Ishikawa (cell line): Measurements from ENCODE around the gene CBX1.

Source experiments
- CEBPB ChIP-seq: IDR thresholded peaks from 2 replicates; pipeline ENCODE4 v1.6.1; 2012
- CREB1 ChIP-seq: IDR thresholded peaks from 2 replicates; pipeline ENCODE4 v1.6.1; 2012; ENCODE audit warnings: low read depth
- EGR1 ChIP-seq: IDR thresholded peaks from 2 replicates; pipeline ENCODE4 v1.6.1; 2012
- EP300 ChIP-seq: IDR thresholded peaks from 2 replicates; pipeline ENCODE4 v1.6.1; 2012; ENCODE audit warnings: borderline replicate concordance
- FOXM1 ChIP-seq: IDR thresholded peaks from 2 replicates; pipeline ENCODE4 v1.6.1; 2012; ENCODE audit warnings: low read depth, borderline replicate concordance
- NFIC ChIP-seq: IDR thresholded peaks from 2 replicates; pipeline ENCODE4 v1.6.1; 2012
- RAD21 ChIP-seq: IDR thresholded peaks from 2 replicates; pipeline ENCODE4 v1.6.1; 2012; ENCODE audit warnings: low read depth
- TAF1 ChIP-seq: IDR thresholded peaks from 2 replicates; pipeline ENCODE4 v1.6.1; 2012; ENCODE audit warnings: low read depth, mild to moderate bottlenecking
- TCF12 ChIP-seq: IDR thresholded peaks from 2 replicates; pipeline ENCODE4 v1.6.1; 2012; ENCODE audit warnings: low read depth
- TEAD4 ChIP-seq: IDR thresholded peaks from 2 replicates; pipeline ENCODE4 v1.6.1; 2012
- YY1 ChIP-seq: IDR thresholded peaks from 2 replicates; pipeline ENCODE4 v1.6.1; 2012; ENCODE audit warnings: low read depth
- ZBTB7A ChIP-seq: IDR thresholded peaks from 2 replicates; pipeline ENCODE4 v1.6.1; 2012; ENCODE audit warnings: low read depth
- TF ChIP-seq, protein P1 (sequence below): IDR thresholded peaks from 2 replicates; pipeline ENCODE4 v1.6.1; 2012
- TF ChIP-seq, protein P2 (sequence below): IDR thresholded peaks from 2 replicates; pipeline ENCODE4 v1.6.1; 2012
- TF ChIP-seq, protein P3 (sequence below): IDR thresholded peaks from 2 replicates; pipeline ENCODE4 v1.6.1; 2012; ENCODE audit warnings: low read depth, mild to moderate bottlenecking

Gene CBX1

DNA sequence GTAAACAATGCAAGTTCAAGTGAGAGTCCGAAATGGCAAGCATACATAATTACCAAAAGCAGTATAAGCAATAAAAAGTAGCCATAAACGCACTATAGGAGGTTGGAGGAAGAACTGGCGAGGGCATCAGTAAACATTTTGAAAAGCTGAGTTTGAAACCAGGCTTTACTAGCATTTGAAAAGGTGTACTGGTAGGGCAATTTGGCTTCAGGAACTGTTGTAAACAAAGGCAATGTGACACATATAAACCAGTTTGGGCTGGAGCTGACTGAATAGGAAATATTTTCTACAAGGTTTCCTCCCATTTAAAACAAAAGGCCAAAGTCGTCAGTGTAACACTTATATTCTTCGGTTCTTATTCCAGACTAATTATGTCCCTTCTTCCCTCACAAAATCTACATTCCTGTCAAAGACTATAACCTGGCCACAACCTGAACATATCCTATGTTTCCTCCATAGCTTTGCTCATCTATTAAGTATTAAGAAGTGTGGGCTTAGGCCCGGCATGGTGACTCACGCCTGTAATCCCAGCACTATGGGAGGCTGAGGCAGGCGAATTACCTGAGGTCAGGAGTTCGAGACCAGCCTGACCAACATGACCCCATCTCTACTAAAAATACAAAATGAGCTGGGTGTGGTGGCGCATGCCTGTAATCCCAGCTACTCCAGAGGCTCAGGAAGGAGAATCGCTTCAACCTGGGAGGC is 7.8 kb downstream of the CBX1 start:
- TF ChIP-seq TCF12 = no peak
- no peak for TF ChIP-seq RAD21
- TF ChIP-seq, protein P1, sequence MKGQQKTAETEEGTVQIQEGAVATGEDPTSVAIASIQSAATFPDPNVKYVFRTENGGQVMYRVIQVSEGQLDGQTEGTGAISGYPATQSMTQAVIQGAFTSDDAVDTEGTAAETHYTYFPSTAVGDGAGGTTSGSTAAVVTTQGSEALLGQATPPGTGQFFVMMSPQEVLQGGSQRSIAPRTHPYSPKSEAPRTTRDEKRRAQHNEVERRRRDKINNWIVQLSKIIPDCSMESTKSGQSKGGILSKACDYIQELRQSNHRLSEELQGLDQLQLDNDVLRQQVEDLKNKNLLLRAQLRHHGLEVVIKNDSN = no peak
- no peak for TF ChIP-seq CEBPB
- TF ChIP-seq NFIC = no peak
- TF ChIP-seq ZBTB7A = no peak
- no peak for TF ChIP-seq CREB1
- no peak for TF ChIP-seq YY1
- TF ChIP-seq TAF1 = no peak
- TF ChIP-seq EGR1 = no peak
- TF ChIP-seq FOXM1 = no peak
- TF ChIP-seq EP300 = no peak

DNA sequence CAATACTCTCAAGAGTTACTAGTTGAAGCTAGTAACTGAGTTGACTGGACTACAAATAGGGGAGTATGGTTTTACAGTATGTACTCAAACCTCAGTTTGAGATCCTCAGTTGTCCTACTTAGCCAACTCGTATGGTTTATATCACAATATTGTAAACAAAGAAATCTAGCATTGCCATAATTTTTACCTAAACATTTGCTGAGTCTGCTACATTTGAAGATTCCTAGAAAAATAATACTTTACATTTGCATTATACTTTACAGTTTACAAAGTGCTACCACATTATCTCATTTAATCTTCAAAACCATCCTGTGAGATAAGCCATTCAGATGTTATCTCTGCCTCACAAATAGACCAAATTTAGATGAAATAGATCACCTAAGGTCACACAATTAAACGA is 16.3 kb downstream of the CBX1 start:
- TF ChIP-seq EP300 (no peak), TAF1 (no peak), NFIC (no peak), FOXM1 (no peak), CREB1 (no peak), RAD21 (no peak), CEBPB (no peak), TEAD4 (no peak), EGR1 (no peak), ZBTB7A (no peak), TCF12 (no peak), YY1 (no peak)
- TF ChIP-seq, protein P1 = no peak
- TF ChIP-seq, protein P2, sequence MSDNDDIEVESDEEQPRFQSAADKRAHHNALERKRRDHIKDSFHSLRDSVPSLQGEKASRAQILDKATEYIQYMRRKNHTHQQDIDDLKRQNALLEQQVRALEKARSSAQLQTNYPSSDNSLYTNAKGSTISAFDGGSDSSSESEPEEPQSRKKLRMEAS = no peak
- TF ChIP-seq, protein P3, sequence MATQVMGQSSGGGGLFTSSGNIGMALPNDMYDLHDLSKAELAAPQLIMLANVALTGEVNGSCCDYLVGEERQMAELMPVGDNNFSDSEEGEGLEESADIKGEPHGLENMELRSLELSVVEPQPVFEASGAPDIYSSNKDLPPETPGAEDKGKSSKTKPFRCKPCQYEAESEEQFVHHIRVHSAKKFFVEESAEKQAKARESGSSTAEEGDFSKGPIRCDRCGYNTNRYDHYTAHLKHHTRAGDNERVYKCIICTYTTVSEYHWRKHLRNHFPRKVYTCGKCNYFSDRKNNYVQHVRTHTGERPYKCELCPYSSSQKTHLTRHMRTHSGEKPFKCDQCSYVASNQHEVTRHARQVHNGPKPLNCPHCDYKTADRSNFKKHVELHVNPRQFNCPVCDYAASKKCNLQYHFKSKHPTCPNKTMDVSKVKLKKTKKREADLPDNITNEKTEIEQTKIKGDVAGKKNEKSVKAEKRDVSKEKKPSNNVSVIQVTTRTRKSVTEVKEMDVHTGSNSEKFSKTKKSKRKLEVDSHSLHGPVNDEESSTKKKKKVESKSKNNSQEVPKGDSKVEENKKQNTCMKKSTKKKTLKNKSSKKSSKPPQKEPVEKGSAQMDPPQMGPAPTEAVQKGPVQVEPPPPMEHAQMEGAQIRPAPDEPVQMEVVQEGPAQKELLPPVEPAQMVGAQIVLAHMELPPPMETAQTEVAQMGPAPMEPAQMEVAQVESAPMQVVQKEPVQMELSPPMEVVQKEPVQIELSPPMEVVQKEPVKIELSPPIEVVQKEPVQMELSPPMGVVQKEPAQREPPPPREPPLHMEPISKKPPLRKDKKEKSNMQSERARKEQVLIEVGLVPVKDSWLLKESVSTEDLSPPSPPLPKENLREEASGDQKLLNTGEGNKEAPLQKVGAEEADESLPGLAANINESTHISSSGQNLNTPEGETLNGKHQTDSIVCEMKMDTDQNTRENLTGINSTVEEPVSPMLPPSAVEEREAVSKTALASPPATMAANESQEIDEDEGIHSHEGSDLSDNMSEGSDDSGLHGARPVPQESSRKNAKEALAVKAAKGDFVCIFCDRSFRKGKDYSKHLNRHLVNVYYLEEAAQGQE = no peak

DNA sequence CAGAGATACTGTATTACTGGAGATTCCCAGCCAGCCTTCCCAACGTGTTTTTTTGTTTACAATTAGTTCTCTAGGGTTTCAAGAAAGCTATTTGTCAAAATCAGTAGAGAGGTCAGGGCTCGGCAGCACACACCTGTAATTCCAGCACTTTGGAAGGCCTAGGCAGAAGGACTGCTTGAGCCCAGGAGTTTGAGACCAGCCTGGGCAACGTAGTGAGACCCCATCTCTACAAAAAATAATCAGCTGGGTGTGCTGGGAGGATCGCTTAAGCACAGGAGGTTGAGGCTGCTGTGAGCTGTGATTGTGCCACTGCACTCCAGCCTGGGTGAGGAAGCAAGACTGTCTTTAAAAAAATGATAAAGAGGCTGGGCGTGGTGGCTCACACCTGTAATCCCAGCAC is 19.4 kb downstream of the CBX1 start:
- no peak for TF ChIP-seq FOXM1
- no peak for TF ChIP-seq CEBPB
- TF ChIP-seq TEAD4 = no peak
- TF ChIP-seq YY1 = no peak
- TF ChIP-seq, protein P3 = no peak
- TF ChIP-seq NFIC = no peak
- TF ChIP-seq, protein P1 = no peak
- TF ChIP-seq ZBTB7A = no peak
- TF ChIP-seq RAD21 = no peak
- no peak for TF ChIP-seq TAF1
- no peak for TF ChIP-seq EGR1
- TF ChIP-seq CREB1 = no peak
- TF ChIP-seq, protein P2 = no peak
- no peak for TF ChIP-seq TCF12
- no peak for TF ChIP-seq EP300

DNA sequence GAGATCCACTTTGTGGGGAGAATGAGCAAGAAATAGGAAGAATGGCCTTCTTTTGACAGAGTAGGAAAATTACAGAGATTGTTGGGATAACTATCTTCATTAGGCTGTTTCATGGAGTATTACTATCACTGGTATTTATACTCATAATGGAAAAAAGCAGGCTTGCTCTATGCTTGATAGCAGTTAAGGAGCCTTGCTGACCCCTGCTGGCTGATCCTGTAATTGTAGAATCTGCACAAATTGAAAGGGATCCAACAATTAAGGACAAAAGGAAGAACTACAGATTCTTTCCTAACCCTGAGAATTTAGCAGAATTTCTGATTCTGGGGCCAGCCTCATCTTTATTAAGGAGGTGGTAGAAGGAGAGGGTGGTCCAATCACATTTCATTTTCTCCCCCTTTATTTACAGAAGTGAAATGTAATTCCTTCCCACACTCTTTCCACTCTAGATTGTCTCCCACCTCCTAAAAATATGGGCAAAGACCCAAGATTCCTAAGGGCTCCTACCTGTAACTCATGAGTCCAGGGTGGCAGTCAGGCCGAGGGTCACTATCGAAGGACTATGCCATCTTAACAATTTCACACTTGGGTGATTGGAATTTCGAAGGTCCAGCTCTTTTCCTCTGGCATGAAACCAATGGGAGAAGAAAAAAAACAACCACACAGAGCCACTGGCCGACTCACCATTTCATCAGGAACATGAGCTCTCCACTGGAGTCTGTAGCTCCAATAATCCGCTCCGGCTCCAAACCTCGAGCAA is 26.8 kb downstream of the CBX1 start:
- TF ChIP-seq CEBPB = no peak
- TF ChIP-seq, protein P1 = no peak
- no peak for TF ChIP-seq CREB1
- TF ChIP-seq FOXM1 = no peak
- TF ChIP-seq, protein P2 = peak; percentile 34; the same call in 1 of the 2 replicates
- TF ChIP-seq TAF1 = no peak
- TF ChIP-seq YY1 = no peak
- peak; percentile 54; the same call in 1 of the 2 replicates for TF ChIP-seq ZBTB7A
- peak; percentile 28; the same call in 1 of the 2 replicates for TF ChIP-seq TCF12
- no peak for TF ChIP-seq EGR1
- TF ChIP-seq EP300 = peak; percentile 72
- TF ChIP-seq, protein P3 = no peak
- TF ChIP-seq RAD21 = peak; percentile 75
- TF ChIP-seq NFIC = peak; percentile 69; the same call in 1 of the 2 replicates
- peak; percentile 76 for TF ChIP-seq TEAD4
